ENCODE data around the gene PRICKLE2. TPM values are rescaled to one million over a fixed set of nuclear protein-coding genes. Genes with fewer than 3 reads are reported as not detected.

Gene PRICKLE2, protein sequence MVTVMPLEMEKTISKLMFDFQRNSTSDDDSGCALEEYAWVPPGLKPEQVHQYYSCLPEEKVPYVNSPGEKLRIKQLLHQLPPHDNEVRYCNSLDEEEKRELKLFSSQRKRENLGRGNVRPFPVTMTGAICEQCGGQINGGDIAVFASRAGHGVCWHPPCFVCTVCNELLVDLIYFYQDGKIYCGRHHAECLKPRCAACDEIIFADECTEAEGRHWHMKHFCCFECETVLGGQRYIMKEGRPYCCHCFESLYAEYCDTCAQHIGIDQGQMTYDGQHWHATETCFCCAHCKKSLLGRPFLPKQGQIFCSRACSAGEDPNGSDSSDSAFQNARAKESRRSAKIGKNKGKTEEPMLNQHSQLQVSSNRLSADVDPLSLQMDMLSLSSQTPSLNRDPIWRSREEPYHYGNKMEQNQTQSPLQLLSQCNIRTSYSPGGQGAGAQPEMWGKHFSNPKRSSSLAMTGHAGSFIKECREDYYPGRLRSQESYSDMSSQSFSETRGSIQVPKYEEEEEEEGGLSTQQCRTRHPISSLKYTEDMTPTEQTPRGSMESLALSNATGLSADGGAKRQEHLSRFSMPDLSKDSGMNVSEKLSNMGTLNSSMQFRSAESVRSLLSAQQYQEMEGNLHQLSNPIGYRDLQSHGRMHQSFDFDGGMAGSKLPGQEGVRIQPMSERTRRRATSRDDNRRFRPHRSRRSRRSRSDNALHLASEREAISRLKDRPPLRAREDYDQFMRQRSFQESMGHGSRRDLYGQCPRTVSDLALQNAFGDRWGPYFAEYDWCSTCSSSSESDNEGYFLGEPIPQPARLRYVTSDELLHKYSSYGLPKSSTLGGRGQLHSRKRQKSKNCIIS
- total RNA-seq (10 to 100 TPM in 1 of 2 donors, 1 to 10 TPM in 1; 9.1 to 10.1 TPM), polyA plus RNA-seq (ENCODE audit: insufficient read depth, low read depth, low replicate concordance) (5.5 TPM)
- long read RNA-seq, donor 1, full-length matches to known transcripts = 21 of 21 reads
- long read RNA-seq, donor 1, partial matches to known transcripts = 0 of 21 reads
- long read RNA-seq, donor 1, other reads (novel, unspliced or antisense) = 0 of 21 reads
- long read RNA-seq, donor 2, full-length matches to known transcripts = 12 of 12 reads
- long read RNA-seq, donor 2, partial matches to known transcripts = 0 of 12 reads
- long read RNA-seq, donor 2, other reads (novel, unspliced or antisense) = 0 of 12 reads

DNA sequence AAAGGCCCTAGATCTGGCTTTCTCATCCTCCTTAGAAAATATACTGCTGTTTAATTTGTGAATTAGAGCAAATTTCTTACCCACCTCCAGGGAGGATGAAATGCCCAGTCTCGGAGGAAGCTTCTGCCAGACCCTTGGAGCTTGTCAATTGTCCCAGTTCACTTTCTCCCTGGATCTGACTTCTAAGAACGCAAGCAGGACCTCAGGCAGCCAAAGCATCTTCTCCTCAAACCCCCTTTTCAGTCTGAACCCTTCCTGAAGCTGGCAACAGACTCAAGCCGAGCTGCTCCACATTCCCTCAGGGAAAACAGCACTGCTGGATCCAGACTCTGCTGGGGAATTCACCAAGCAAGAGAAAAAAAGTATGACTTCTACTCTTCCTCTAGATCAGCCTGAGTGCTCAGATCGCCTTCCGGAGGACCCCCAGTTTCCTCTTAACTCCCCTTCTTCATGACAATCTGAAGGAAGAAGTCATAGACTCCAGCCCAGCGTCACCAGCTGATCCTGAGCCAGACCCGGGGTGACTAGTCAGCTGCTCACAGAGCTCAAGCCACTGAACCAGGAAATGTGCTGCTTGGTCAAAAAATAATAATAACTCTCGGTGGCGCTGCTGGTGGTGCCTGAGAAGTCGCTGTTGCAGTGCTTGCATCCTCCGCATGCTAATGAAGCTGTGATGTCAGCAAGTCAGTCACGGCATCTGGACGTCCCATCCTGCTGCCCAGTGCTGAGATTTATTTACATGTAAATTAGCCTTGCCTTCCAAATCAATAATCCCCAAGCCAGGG, at the start of gene PRICKLE2:
Gene PRICKLE2 (minus strand): TSS at position 641 of the 785 bp plus-strand sequence. CDS start 26,539 bp downstream, outside the sequence.
- WGBS, 2 donors = 46 to 50% methylated on average over 13 of the region's 13 CpGs
- peak; percentile 85 for DNase-seq
- H3K27ac ChIP-seq = peak within 1 kb of the TSS; percentile 81 to 83
- peaks cover 15% of the 10 kb centered on the region for H3K4me1 ChIP-seq
- no peak for TF ChIP-seq POLR2A (IDR thresholded peaks at IDR 0.05)
- TF ChIP-seq, protein P1, sequence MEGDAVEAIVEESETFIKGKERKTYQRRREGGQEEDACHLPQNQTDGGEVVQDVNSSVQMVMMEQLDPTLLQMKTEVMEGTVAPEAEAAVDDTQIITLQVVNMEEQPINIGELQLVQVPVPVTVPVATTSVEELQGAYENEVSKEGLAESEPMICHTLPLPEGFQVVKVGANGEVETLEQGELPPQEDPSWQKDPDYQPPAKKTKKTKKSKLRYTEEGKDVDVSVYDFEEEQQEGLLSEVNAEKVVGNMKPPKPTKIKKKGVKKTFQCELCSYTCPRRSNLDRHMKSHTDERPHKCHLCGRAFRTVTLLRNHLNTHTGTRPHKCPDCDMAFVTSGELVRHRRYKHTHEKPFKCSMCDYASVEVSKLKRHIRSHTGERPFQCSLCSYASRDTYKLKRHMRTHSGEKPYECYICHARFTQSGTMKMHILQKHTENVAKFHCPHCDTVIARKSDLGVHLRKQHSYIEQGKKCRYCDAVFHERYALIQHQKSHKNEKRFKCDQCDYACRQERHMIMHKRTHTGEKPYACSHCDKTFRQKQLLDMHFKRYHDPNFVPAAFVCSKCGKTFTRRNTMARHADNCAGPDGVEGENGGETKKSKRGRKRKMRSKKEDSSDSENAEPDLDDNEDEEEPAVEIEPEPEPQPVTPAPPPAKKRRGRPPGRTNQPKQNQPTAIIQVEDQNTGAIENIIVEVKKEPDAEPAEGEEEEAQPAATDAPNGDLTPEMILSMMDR (IDR thresholded peaks at IDR 0.05) = peak in 1 of 3 experiments; percentile 27
- no peaks in the 10 kb centered on the region for H3K27me3 ChIP-seq
- H3K4me3 ChIP-seq = peak within 1 kb of the TSS in 1 of 2 donors; percentile 20
- H3K36me3 ChIP-seq (ENCODE audit: low read depth, missing control alignments) = no peaks in the 10 kb centered on the region
- intact Hi-C loops (cut with DNase I; ENCODE audit: low total_unique reads) = loop anchor here (5.0 kb wide), 1 partner anchor 42 kb away; no protein-coding TSS in a partner anchor
- no peaks in the 10 kb centered on the region for H3K9me3 ChIP-seq

DNA sequence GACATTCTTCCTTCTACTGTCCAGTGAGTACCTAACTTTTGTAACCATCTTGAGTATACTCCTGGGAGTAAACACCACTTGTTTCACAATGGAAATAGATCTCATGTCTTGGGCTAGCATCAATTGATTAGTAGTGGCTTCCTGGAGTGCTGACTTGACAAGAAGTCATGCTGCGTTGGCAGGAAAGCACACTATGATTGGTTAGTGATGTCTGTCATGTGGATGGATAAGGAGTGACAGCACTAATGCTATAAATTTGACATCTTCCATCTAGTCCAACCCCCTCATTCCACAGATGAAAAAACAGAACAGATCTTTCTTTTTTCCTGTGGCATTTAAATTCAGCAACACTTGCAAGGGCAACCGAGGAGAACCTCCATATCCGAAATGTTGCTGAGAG, 47.6 kb upstream of the PRICKLE2 start:
- Histone ChIP-seq H3K4me3 (no peak overlapping the region), H3K4me1 (peaks cover 4% of the 10 kb centered on the region), H3K36me3 (ENCODE audit: low read depth, missing control alignments) (no peaks in the 10 kb centered on the region), H3K27me3 (no peaks in the 10 kb centered on the region), H3K9me3 (no peaks in the 10 kb centered on the region), H3K27ac (no peak overlapping the region)
- intact Hi-C loops (cut with DNase I; ENCODE audit: low total_unique reads) = no loop called here
- WGBS, 2 donors = 80 to 88% methylated on average over 3 of the region's 3 CpGs
- no peak for DNase-seq
- TF ChIP-seq POLR2A (IDR thresholded peaks at IDR 0.05) = no peak
- TF ChIP-seq, protein P1 (IDR thresholded peaks at IDR 0.05) = no peak

DNA sequence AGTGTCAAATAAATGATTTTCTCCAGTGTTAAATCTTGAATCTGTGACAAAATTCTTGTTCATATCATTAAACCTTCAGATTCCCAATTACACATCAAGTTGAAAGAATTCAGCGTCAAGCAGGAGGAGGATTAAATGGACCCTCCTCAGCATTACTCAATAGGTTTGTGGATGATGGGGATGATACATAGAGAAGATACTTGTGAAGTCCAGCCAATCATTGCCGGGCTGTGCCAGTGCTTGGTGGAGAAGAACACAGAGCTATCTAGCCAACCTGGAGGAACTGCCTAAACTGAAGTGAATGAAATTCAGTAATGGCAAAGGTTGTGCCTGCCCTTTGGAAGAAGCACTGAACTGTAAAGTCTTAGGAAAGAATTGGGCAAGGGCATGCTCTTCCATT, 47.0 kb upstream of the PRICKLE2 start:
- H3K9me3 ChIP-seq = no peaks in the 10 kb centered on the region
- H3K4me1 ChIP-seq = peaks cover 4% of the 10 kb centered on the region
- no peaks in the 10 kb centered on the region for H3K36me3 ChIP-seq (ENCODE audit: low read depth, missing control alignments)
- DNase-seq = no peak
- no peaks in the 10 kb centered on the region for H3K27me3 ChIP-seq
- TF ChIP-seq, protein P1 (IDR thresholded peaks at IDR 0.05) = no peak
- no peak for TF ChIP-seq POLR2A (IDR thresholded peaks at IDR 0.05)
- no peak overlapping the region for H3K27ac ChIP-seq
- 87 to 95% methylated on average over 2 of the region's 2 CpGs for WGBS, 2 donors
- H3K4me3 ChIP-seq = no peak overlapping the region
- intact Hi-C loops (cut with DNase I; ENCODE audit: low total_unique reads) = no loop called here

DNA sequence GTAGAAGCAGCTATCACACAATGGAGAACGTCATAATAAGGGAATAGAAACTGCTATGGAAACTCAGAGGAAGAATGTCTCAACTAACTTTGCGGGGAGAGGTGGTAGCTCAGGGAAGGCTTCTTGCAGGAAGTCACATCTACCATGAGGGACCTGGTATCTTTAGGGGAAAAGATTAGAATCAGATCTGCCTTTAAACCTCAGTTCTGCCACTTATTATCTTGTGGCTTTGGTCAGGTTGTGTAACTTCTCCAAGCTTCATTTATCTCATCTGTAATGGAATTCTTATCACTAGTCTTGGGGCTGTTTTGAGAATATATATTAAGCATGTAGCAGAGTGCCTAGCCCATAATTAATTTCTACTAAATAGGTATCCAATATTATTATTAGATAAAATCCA, 46.4 kb upstream of the PRICKLE2 start:
- intact Hi-C loops (cut with DNase I; ENCODE audit: low total_unique reads) = no loop called here
- Histone ChIP-seq H3K27me3 (no peaks in the 10 kb centered on the region), H3K9me3 (no peaks in the 10 kb centered on the region), H3K4me1 (peaks cover 4% of the 10 kb centered on the region), H3K4me3 (no peak overlapping the region), H3K27ac (no peak overlapping the region), H3K36me3 (ENCODE audit: low read depth, missing control alignments) (no peaks in the 10 kb centered on the region)
- WGBS, 2 donors = 88 to 89% methylated on average over 2 of the region's 2 CpGs
- TF ChIP-seq, protein P1 (IDR thresholded peaks at IDR 0.05) = no peak
- TF ChIP-seq POLR2A (IDR thresholded peaks at IDR 0.05) = no peak
- no peak for DNase-seq

Data from testis (tissue), 5 donors.